DOHH2 (cell line): ENCODE measurements around the gene TMEM37.

Experiments
- H3F3A ChIP-seq: fragments of 200-600 bp; sonication (generic), shearing (Covaris generic); 2 replicates; pipeline ENCODE4 v1.6.0; 2016; ENCODE audit warnings: antibody characterized with exemption, mild to moderate bottlenecking; ENCODE audit not compliant: control insufficient read depth, insufficient read depth
- H3K27ac ChIP-seq: fragments of 200-600 bp; sonication (generic); 2 replicates; pipeline ENCODE4 v1.5.1; 2014; ENCODE audit warnings: low read depth, mild to moderate bottlenecking, low read length, moderate library complexity
- H3K27me3 ChIP-seq: fragments of 200-600 bp; sonication (generic); 2 replicates; pipeline ENCODE4 v1.6.1; 2014; ENCODE audit warnings: mild to moderate bottlenecking, low read length, mixed read lengths; ENCODE audit not compliant: control insufficient read depth
- H3K36me3 ChIP-seq: fragments of 200-600 bp; sonication (generic); 2 replicates; pipeline ENCODE4 v1.6.1; 2014; ENCODE audit warnings: mild to moderate bottlenecking, low read length, moderate library complexity, mixed read lengths; ENCODE audit not compliant: control insufficient read depth
- H3K4me1 ChIP-seq: fragments of 200-600 bp; sonication (generic); 2 replicates; pipeline ENCODE4 v1.6.1; 2014; ENCODE audit warnings: mild to moderate bottlenecking, low read length, mixed read lengths; ENCODE audit not compliant: control insufficient read depth
- H3K4me2 ChIP-seq: fragments of 200-600 bp; sonication (generic); 2 replicates; pipeline ENCODE4 v1.6.0; 2014; ENCODE audit warnings: mild to moderate bottlenecking, low read length, moderate library complexity
- H3K4me3 ChIP-seq: fragments of 200-600 bp; sonication (generic); 2 replicates; pipeline ENCODE4 v1.5.1; 2014; ENCODE audit warnings: mild to moderate bottlenecking, low read length, mixed read lengths
- H3K79me2 ChIP-seq: fragments of 200-600 bp; sonication (generic); 2 replicates; pipeline ENCODE4 v1.6.1; 2014; ENCODE audit warnings: mild to moderate bottlenecking, low read length, mixed read lengths; ENCODE audit not compliant: control insufficient read depth
- H3K9me2 ChIP-seq: fragments of 200-600 bp; sonication (generic); replicated peaks from 2 replicates; pipeline ENCODE4 v1.6.1; 2014; ENCODE audit warnings: mild to moderate bottlenecking, low read length, mixed read lengths; ENCODE audit not compliant: control insufficient read depth
- H3K9me3 ChIP-seq: fragments of 200-600 bp; sonication (generic); 2 replicates; pipeline ENCODE4 v1.6.1; 2014; ENCODE audit warnings: antibody characterized with exemption, low read length, mixed read lengths; ENCODE audit not compliant: control insufficient read depth, insufficient read depth
- H4K20me1 ChIP-seq: fragments of 200-600 bp; sonication (generic); 2 replicates; pipeline ENCODE4 v1.6.0; 2014; ENCODE audit warnings: low read depth, mild to moderate bottlenecking, antibody characterized with exemption, low read length, moderate library complexity; ENCODE audit not compliant: control insufficient read depth, insufficient read depth
- EZH2phosphoT487 ChIP-seq: fragments of 200-600 bp; sonication (generic); IDR thresholded peaks from 2 replicates; pipeline ENCODE4 v1.6.1; 2017; ENCODE audit warnings: borderline replicate concordance, mild to moderate bottlenecking, antibody characterized with exemption, low read length, moderate library complexity, mixed read lengths
- TF ChIP-seq, protein P1 (sequence below): fragments of 200-600 bp; sonication (generic); IDR thresholded peaks from one replicate; pipeline ENCODE4 v1.5.1; 2014; ENCODE audit warnings: antibody characterized with exemption, mild to moderate bottlenecking, low read depth, low read length; ENCODE audit not compliant: poor library complexity, severe bottlenecking

TMEM37 gene

GRCh38 chr2:119477113-119477505 lies 45.5 kb downstream of the TMEM37 start:
- Histone ChIP-seq H3K4me1 (no peaks in the 10 kb centered on the region), H3K4me3 (no peak overlapping the region), H3F3A (no peaks in the 10 kb centered on the region), H3K36me3 (no peaks in the 10 kb centered on the region), H3K9me3 (no peaks in the 10 kb centered on the region), H3K79me2 (no peaks in the 10 kb centered on the region), H3K9me2 (no peaks in the 10 kb centered on the region), H3K27me3 (no peaks in the 10 kb centered on the region), H4K20me1 (0 out of 2 replicates have a peak, but pooled peaks cover 2% of the 10 kb centered on the region), H3K4me2 (no peak overlapping the region), H3K27ac (no peak overlapping the region)
- TF ChIP-seq, protein P1, sequence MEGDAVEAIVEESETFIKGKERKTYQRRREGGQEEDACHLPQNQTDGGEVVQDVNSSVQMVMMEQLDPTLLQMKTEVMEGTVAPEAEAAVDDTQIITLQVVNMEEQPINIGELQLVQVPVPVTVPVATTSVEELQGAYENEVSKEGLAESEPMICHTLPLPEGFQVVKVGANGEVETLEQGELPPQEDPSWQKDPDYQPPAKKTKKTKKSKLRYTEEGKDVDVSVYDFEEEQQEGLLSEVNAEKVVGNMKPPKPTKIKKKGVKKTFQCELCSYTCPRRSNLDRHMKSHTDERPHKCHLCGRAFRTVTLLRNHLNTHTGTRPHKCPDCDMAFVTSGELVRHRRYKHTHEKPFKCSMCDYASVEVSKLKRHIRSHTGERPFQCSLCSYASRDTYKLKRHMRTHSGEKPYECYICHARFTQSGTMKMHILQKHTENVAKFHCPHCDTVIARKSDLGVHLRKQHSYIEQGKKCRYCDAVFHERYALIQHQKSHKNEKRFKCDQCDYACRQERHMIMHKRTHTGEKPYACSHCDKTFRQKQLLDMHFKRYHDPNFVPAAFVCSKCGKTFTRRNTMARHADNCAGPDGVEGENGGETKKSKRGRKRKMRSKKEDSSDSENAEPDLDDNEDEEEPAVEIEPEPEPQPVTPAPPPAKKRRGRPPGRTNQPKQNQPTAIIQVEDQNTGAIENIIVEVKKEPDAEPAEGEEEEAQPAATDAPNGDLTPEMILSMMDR: no peak
- no peak for TF ChIP-seq EZH2phosphoT487

DNA sequence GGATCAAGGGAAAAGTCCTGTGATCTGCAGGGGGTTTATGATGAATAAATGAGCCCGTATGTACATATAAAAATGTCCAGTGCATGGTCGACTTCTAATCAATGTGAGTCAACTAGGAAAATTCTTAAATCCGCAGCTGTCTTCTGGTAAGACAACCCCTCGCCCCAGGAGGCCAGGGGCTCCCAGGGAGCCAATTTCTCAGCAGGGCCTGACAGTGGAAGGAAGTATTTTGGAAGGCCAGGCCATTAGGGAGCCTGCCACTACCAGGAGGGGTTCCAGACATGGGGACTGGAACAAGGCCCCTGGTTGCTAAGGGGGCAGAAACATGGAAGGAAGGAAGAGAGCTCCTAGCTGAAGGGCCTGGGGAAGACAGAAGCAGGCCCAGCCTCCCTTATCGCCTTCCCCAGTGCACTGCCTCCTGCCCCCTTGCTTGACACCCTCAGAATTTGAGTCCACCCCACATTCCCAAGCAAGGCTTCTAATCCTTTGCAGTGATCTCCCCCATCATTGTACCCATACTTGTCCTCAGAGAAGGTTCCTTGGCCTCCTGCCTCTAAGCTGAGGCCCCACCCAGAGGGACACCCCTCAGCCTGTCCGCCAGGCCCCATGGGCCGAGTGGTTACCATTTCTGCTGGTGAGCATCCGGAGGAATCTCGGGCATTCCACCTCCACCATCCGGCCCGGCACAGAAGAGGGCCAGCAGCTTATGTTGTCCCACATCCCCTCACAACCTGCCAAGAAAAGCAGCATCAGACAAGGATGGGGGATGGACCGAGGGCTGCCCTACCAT lies 46.7 kb downstream of the TMEM37 start:
- no peaks in the 10 kb centered on the region for H3F3A ChIP-seq
- no peaks in the 10 kb centered on the region for H3K36me3 ChIP-seq
- no peak overlapping the region for H3K4me3 ChIP-seq
- no peak overlapping the region for H3K27ac ChIP-seq
- no peaks in the 10 kb centered on the region for H3K9me2 ChIP-seq
- H3K4me2 ChIP-seq: no peak overlapping the region
- no peaks in the 10 kb centered on the region for H3K27me3 ChIP-seq
- TF ChIP-seq, protein P1: no peak
- TF ChIP-seq EZH2phosphoT487: no peak
- no peaks in the 10 kb centered on the region for H3K9me3 ChIP-seq
- 0 out of 2 replicates have a peak, but pooled peaks cover 2% of the 10 kb centered on the region for H4K20me1 ChIP-seq
- H3K79me2 ChIP-seq: no peaks in the 10 kb centered on the region
- no peaks in the 10 kb centered on the region for H3K4me1 ChIP-seq

- Histone ChIP-seq H3K4me2 (no peak overlapping the region), H3K27me3 (no peaks in the 10 kb centered on the region), H3K27ac (no peak overlapping the region), H3K9me3 (no peaks in the 10 kb centered on the region), H3K4me1 (no peaks in the 10 kb centered on the region), H3K4me3 (no peak overlapping the region), H3K79me2 (no peaks in the 10 kb centered on the region), H3F3A (no peaks in the 10 kb centered on the region), H3K9me2 (no peaks in the 10 kb centered on the region), H4K20me1 (0 out of 2 replicates have a peak, but pooled peaks cover 2% of the 10 kb centered on the region), H3K36me3 (no peaks in the 10 kb centered on the region)
- TF ChIP-seq EZH2phosphoT487: no peak
- TF ChIP-seq, protein P1: no peak
Observed at GRCh38 chr2:119478978-119479295, 47.3 kb downstream of the TMEM37 start.
